IMR-90 (cell line): Measurements from ENCODE around the gene OR1L8. TPM values are rescaled to one million over a fixed set of nuclear protein-coding genes. Genes with fewer than 3 reads are reported as not detected.

Experiments used
- ATAC-seq: fragments of 200-7000 bp; cut with Tn5 transposase; 2 replicates; pipeline ENCODE4 v1.9.1; 2020; ENCODE audit warnings: low read depth, mild to moderate bottlenecking, moderate library complexity
- BruUV-seq: library from RNA; stranded (reverse); fragments of 400-500 nt; replicated peaks from 2 replicates; lab custom pipeline; 2021; lab: Mats Ljungman, UMichigan
- CTCF ChIA-PET: fragments of 300-600 bp; formaldehyde crosslinking; extraction: SDS; loops from one replicate; lab custom pipeline; 2021; ENCODE audit warnings: antibody characterized with exemption; lab: Yijun Ruan, JAX
- POLR2A ChIA-PET: fragments of 300-600 bp; sonication (Branson Sonifier 250); formaldehyde crosslinking; loops from one replicate; lab custom pipeline; 2022; ENCODE audit warnings: antibody characterized with exemption; ENCODE audit not compliant: unreplicated experiment; lab: Charles Lee
- DNase-seq: peaks from one replicate; pipeline ENCODE4 v3.0.0; 2013
- H2AFZ ChIP-seq: replicated peaks from 2 replicates; pipeline ENCODE3; 2013; ENCODE audit warnings: low read length, mild to moderate bottlenecking; ENCODE audit not compliant: poor library complexity
- H2AK5ac ChIP-seq: 2 replicates; pipeline ENCODE4 v1.6.1; 2013; ENCODE audit warnings: low read depth, low read length, inconsistent platforms
- H2AK9ac ChIP-seq: replicated peaks from 2 replicates; pipeline ENCODE3; 2013; ENCODE audit warnings: mild to moderate bottlenecking, low read depth, low read length, moderate library complexity; ENCODE audit not compliant: poor library complexity
- H2BK120ac ChIP-seq: 2 replicates; pipeline ENCODE4 v1.6.1; 2013; ENCODE audit warnings: low read depth, low read length, inconsistent platforms
- H2BK15ac ChIP-seq: 3 replicates; pipeline ENCODE4 v1.6.1; 2013; ENCODE audit warnings: low read depth, low read length, inconsistent platforms
- H2BK20ac ChIP-seq: 2 replicates; pipeline ENCODE4 v1.6.1; 2013; ENCODE audit warnings: low read depth, mild to moderate bottlenecking, inconsistent platforms, low read length, moderate library complexity
- H2BK5ac ChIP-seq: 2 replicates; pipeline ENCODE4 v1.6.1; 2013; ENCODE audit warnings: mild to moderate bottlenecking, low read depth, low read length, inconsistent platforms; ENCODE audit not compliant: poor library complexity, severe bottlenecking
- H3K14ac ChIP-seq: replicated peaks from 2 replicates; pipeline ENCODE4 v1.6.1; 2013; ENCODE audit warnings: low read depth, low read length, inconsistent platforms
- H3K18ac ChIP-seq: 2 replicates; pipeline ENCODE4 v1.6.1; 2013; ENCODE audit warnings: low read depth, low read length, control low read depth
- H3K23ac ChIP-seq: 2 replicates; pipeline ENCODE4 v1.6.1; 2013; ENCODE audit warnings: low read depth, low read length, inconsistent platforms
- H3K27ac ChIP-seq: 2 replicates; pipeline ENCODE4 v1.5.1; 2013; ENCODE audit warnings: mild to moderate bottlenecking, control low read depth, low read length; ENCODE audit not compliant: insufficient read depth
- H3K27me3 ChIP-seq: 2 replicates; pipeline ENCODE4 v1.6.1; 2013; ENCODE audit warnings: low read length; ENCODE audit not compliant: control insufficient read depth, insufficient read depth
- H3K36me3 ChIP-seq: 2 replicates; pipeline ENCODE4 v1.6.1; 2013; ENCODE audit warnings: low read length, mixed read lengths; ENCODE audit not compliant: control insufficient read depth, insufficient read depth
- H3K4ac ChIP-seq: 2 replicates; pipeline ENCODE4 v1.6.1; 2013; ENCODE audit warnings: low read depth, low read length, inconsistent platforms
- H3K4me1 ChIP-seq: 2 replicates; pipeline ENCODE4 v1.6.1; 2013; ENCODE audit warnings: low read length, mixed read lengths; ENCODE audit not compliant: control insufficient read depth, insufficient read depth
- H3K4me2 ChIP-seq: 2 replicates; pipeline ENCODE4 v1.6.1; 2013; ENCODE audit warnings: low read depth, mild to moderate bottlenecking, control low read depth, low read length, moderate library complexity
- H3K4me3 ChIP-seq: 2 replicates; pipeline ENCODE4 v1.5.1; 2013; ENCODE audit warnings: low read depth, mild to moderate bottlenecking, control low read depth, low read length, moderate library complexity; ENCODE audit not compliant: insufficient read depth
- H3K56ac ChIP-seq: 2 replicates; pipeline ENCODE4 v1.6.1; 2013; ENCODE audit warnings: low read length, inconsistent platforms; ENCODE audit not compliant: insufficient read depth; ENCODE audit errors: extremely low read depth
- H3K79me1 ChIP-seq, 2 experiments: 2 replicates each; pipeline ENCODE4 v1.6.1; 2013; ENCODE audit warnings: low read length in 2 of 2, inconsistent platforms in 1 of 2, low read depth in 1 of 2
- H3K9ac ChIP-seq: 2 replicates; pipeline ENCODE4 v1.6.1; 2013; ENCODE audit warnings: low read depth, low read length, control low read depth
- H3K9me1 ChIP-seq: 2 replicates; pipeline ENCODE4 v1.6.1; 2013; ENCODE audit warnings: low read length, inconsistent platforms; ENCODE audit not compliant: insufficient read depth
- H3K9me3 ChIP-seq: 2 replicates; pipeline ENCODE4 v1.6.1; 2013; ENCODE audit warnings: low read length; ENCODE audit not compliant: control insufficient read depth, insufficient read depth
- H4K20me1 ChIP-seq: 2 replicates; pipeline ENCODE4 v1.6.1; 2013; ENCODE audit warnings: low read length, inconsistent platforms; ENCODE audit not compliant: insufficient read depth
- H4K5ac ChIP-seq: 2 replicates; pipeline ENCODE4 v1.6.1; 2013; ENCODE audit warnings: mild to moderate bottlenecking, low read depth, low read length, control low read depth
- H4K8ac ChIP-seq, 2 experiments: 2 replicates each; pipeline ENCODE4 v1.6.1; 2013; ENCODE audit warnings: low read depth in 2 of 2, low read length in 2 of 2, control low read depth in 1 of 2, inconsistent platforms in 1 of 2
- H4K91ac ChIP-seq: 2 replicates; pipeline ENCODE4 v1.6.1; 2013; ENCODE audit warnings: low read depth, low read length, inconsistent platforms; ENCODE audit not compliant: insufficient read depth
- BHLHE40 ChIP-seq: fragments of 150-350 bp; IDR thresholded peaks from 2 replicates; pipeline ENCODE4 v1.6.1; 2016; ENCODE audit warnings: mild to moderate bottlenecking, low read depth, low read length
- CEBPB ChIP-seq: IDR thresholded peaks from 2 replicates; pipeline ENCODE4 v1.6.1; 2012; ENCODE audit warnings: low read depth, low read length, improper control_type of control experiment
- CHD1 ChIP-seq: IDR thresholded peaks from 2 replicates; pipeline ENCODE4 v1.6.1; 2012; ENCODE audit warnings: low read depth, low read length, improper control_type of control experiment
- CTCF ChIP-seq: conservative IDR thresholded peaks from 2 replicates; pipeline ENCODE4 v1.5.1; 2012; ENCODE audit warnings: mild to moderate bottlenecking, low read depth, low read length, improper control_type of control experiment
- ELK1 ChIP-seq: fragments of 150-350 bp; IDR thresholded peaks from 2 replicates; pipeline ENCODE4 v1.6.1; 2016; ENCODE audit warnings: low read depth, mild to moderate bottlenecking, low read length, moderate library complexity, borderline replicate concordance
- FOS ChIP-seq: fragments of 150-350 bp; IDR thresholded peaks from 2 replicates; pipeline ENCODE4 v1.6.1; 2016; ENCODE audit warnings: low read depth, low read length
- MAFK ChIP-seq: IDR thresholded peaks from 2 replicates; pipeline ENCODE4 v1.6.1; 2012; ENCODE audit warnings: low read depth, low read length, improper control_type of control experiment
- MAZ ChIP-seq: IDR thresholded peaks from 2 replicates; pipeline ENCODE4 v1.6.1; 2012; ENCODE audit warnings: low read depth, mild to moderate bottlenecking, low read length, improper control_type of control experiment, moderate library complexity, borderline replicate concordance
- MXI1 ChIP-seq: IDR thresholded peaks from 2 replicates; pipeline ENCODE4 v1.6.1; 2012; ENCODE audit warnings: low read depth, mild to moderate bottlenecking, low read length, moderate library complexity, borderline replicate concordance
- NFE2L2 ChIP-seq: fragments of 150-350 bp; IDR thresholded peaks from 2 replicates; pipeline ENCODE4 v1.6.1; 2016; ENCODE audit warnings: low read depth, mild to moderate bottlenecking, low read length
- POLR2A ChIP-seq: IDR thresholded peaks from 2 replicates; pipeline ENCODE4 v1.6.1; 2012; ENCODE audit warnings: mild to moderate bottlenecking, low read depth, low read length
- RAD21 ChIP-seq: IDR thresholded peaks from 2 replicates; pipeline ENCODE4 v1.6.1; 2012; ENCODE audit warnings: low read length, improper control_type of control experiment
- RCOR1 ChIP-seq: IDR thresholded peaks from 2 replicates; pipeline ENCODE4 v1.6.1; 2012; ENCODE audit warnings: mild to moderate bottlenecking, low read length, improper control_type of control experiment; ENCODE audit not compliant: insufficient replicate concordance
- RFX5 ChIP-seq: IDR thresholded peaks from 2 replicates; pipeline ENCODE4 v1.8.0; 2012; ENCODE audit warnings: low read depth, mild to moderate bottlenecking, low read length, moderate library complexity
- SMC3 ChIP-seq: fragments of 150-350 bp; IDR thresholded peaks from 2 replicates; pipeline ENCODE4 v1.6.1; 2016; ENCODE audit warnings: low read depth, mild to moderate bottlenecking, antibody characterized with exemption, low read length, moderate library complexity
- USF2 ChIP-seq: fragments of 150-350 bp; IDR thresholded peaks from 2 replicates; pipeline ENCODE4 v1.6.1; 2017; ENCODE audit warnings: mild to moderate bottlenecking, antibody characterized with exemption, low read length, low read depth
- WGBS, 2 experiments: methylation state at CpG; one replicate each; pipeline versions ENCODE4 v1.1.5 to v1.1.7; 2013; ENCODE audit warnings: missing lambda C conversion rate in 2 of 2; ENCODE audit not compliant: insufficient read length in 1 of 2; ENCODE audit errors: extremely low coverage in 2 of 2; 5-methylcytosine and 5-hydroxymethylcytosine counted together
- dilution Hi-C: fragments of 300-500 bp; cut with HindIII; formaldehyde crosslinking; loops from one replicate; pipeline ENCODE4 v1.14.3; 2018; ENCODE audit warnings: low sequenced_read_pairs; ENCODE audit not compliant: unreplicated experiment
- in situ Hi-C: fragments of 300-500 bp; cut with MboI; formaldehyde crosslinking; loops from 3 replicates; pipeline ENCODE4 v1.14.3; 2019; ENCODE audit warnings: low sequenced_read_pairs, inconsistent platforms, mixed read lengths
- intact Hi-C: fragments of 100-400 bp; cut with micrococcal nuclease; formaldehyde crosslinking; loops from 2 replicates; pipeline ENCODE4 v1.10.0; 2022
- polyA plus RNA-seq, 3 experiments: library from polyadenylated mRNA; depleted of rRNA; stranded (reverse); fragments of >200 nt; gene quantifications; 2 replicates each; pipeline ENCODE4 v1.2.3, GENCODE V29; 2012; ENCODE audit warnings: low replicate concordance in 1 of 3
- total RNA-seq: library from RNA; depleted of rRNA; stranded (reverse); fragments of >200 nt; gene quantifications from 2 replicates; pipeline ENCODE4 v1.2.3, GENCODE V29; 2012

Gene OR1L8
- total and polyA plus RNA-seq, 2 of the 4 experiments (the other 2 are of a cell fraction) = not detected

GRCh38 chr9:122619996-122620395, 36.8 kb upstream of the OR1L8 start:
- no peaks in the 10 kb centered on the region for H3K79me1 ChIP-seq
- no peaks in the 10 kb centered on the region for H3K27me3 ChIP-seq
- no peaks in the 10 kb centered on the region for H3K36me3 ChIP-seq
- H4K20me1 ChIP-seq = no peaks in the 10 kb centered on the region
- no peak overlapping the region for H2AK5ac ChIP-seq
- H2BK5ac ChIP-seq = no peak overlapping the region
- no peak overlapping the region for H2BK120ac ChIP-seq
- intact Hi-C loops (no loop called here), dilution Hi-C loops (no loop called here), in situ Hi-C loops (no loop called here)
- BruUV-seq = no TSS peak
- no peak overlapping the region for H3K56ac ChIP-seq
- ChIA-PET CTCF (no interaction called here), POLR2A (no interaction called here)
- H2BK15ac ChIP-seq = no peak overlapping the region
- no peak for ATAC-seq
- WGBS, 2 experiments = 61% methylated on average over 2 of the region's 7 CpGs; no CpG with 5 or more reads in 1 of the 2 experiments
- no peak overlapping the region for H3K4me2 ChIP-seq
- no peak overlapping the region for H3K4me3 ChIP-seq
- no peak overlapping the region for H3K9ac ChIP-seq
- no peak overlapping the region for H2AK9ac ChIP-seq
- H3K9me3 ChIP-seq = no peaks in the 10 kb centered on the region
- TF ChIP-seq ELK1 (no peak), CHD1 (no peak), CTCF (no peak), MAFK (no peak), SMC3 (no peak), POLR2A (no peak), RCOR1 (no peak), BHLHE40 (no peak), MAZ (no peak), FOS (no peak), RFX5 (no peak), USF2 (no peak), MXI1 (no peak), NFE2L2 (no peak), RAD21 (no peak), CEBPB (no peak)
- DNase-seq = no peak
- no peaks in the 10 kb centered on the region for H3K9me1 ChIP-seq
- no peak overlapping the region for H4K5ac ChIP-seq
- H3K18ac ChIP-seq = no peak overlapping the region
- H3K4ac ChIP-seq = no peak overlapping the region
- H3K14ac ChIP-seq = no peak overlapping the region
- no peak overlapping the region for H3K23ac ChIP-seq
- H3K4me1 ChIP-seq = no peaks in the 10 kb centered on the region
- no peak overlapping the region for H3K27ac ChIP-seq
- no peak overlapping the region for H4K8ac ChIP-seq
- H4K91ac ChIP-seq = no peak overlapping the region
- no peak overlapping the region for H2AFZ ChIP-seq
- no peak overlapping the region for H2BK20ac ChIP-seq
